AG04449 (cell line): Measurements from ENCODE around the gene PTK6.
A peak's percentile ranks its signal among the peaks of the same experiment; 100 is the strongest.

Experiments used
- CTCF ChIA-PET: fragments of 350-600 bp; formaldehyde crosslinking; extraction: SDS; loops from one replicate; lab custom pipeline; 2021; ENCODE audit warnings: antibody characterized with exemption; lab: Yijun Ruan, JAX
- POLR2A ChIA-PET: fragments of 400-600, 350-600 bp; formaldehyde crosslinking; extraction: SDS; loops from one replicate; lab custom pipeline; 2020; ENCODE audit warnings: antibody characterized with exemption, inconsistent platforms; lab: Yijun Ruan, JAX
- DNase-seq: peaks from one replicate; pipeline ENCODE4 v3.0.0-alpha.2; 2010; ENCODE audit warnings: low read depth, low spot score
- H3K4me3 ChIP-seq: 2 replicates; pipeline ENCODE4 v1.5.1; 2011; ENCODE audit warnings: low read depth, mild to moderate bottlenecking, control low read depth, low read length
- TF ChIP-seq, protein P1 (sequence below): IDR thresholded peaks from one replicate; pipeline ENCODE4 v1.5.1; 2011; ENCODE audit warnings: mild to moderate bottlenecking, moderate library complexity, low read length, control low read depth, inconsistent platforms; ENCODE audit not compliant: insufficient read depth; ENCODE audit errors: missing control alignments

PTK6 gene

DNA sequence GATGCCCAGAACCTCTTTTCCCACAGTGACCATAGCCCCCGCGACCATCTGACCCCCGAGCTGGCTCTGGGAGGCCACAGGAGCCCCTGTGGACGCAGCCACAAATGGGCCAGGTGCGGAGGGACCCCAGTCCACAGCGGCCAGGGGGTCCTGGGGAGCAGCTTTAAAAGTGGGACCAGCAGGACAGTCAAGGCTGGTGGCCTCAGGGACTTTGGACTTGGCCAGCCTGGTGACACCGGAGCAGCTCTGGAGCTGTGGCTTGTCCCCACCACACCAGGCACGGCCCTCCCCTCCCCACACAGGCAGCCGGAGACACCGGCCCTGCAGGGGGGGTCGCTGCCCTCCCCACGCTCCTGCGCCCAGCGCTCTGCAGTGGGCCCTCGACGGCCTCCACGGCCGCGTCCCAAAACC lies 20.3 kb upstream of the PTK6 start:
- no peak overlapping the region for H3K4me3 ChIP-seq
- CTCF ChIA-PET: no interaction called here
- TF ChIP-seq, protein P1, sequence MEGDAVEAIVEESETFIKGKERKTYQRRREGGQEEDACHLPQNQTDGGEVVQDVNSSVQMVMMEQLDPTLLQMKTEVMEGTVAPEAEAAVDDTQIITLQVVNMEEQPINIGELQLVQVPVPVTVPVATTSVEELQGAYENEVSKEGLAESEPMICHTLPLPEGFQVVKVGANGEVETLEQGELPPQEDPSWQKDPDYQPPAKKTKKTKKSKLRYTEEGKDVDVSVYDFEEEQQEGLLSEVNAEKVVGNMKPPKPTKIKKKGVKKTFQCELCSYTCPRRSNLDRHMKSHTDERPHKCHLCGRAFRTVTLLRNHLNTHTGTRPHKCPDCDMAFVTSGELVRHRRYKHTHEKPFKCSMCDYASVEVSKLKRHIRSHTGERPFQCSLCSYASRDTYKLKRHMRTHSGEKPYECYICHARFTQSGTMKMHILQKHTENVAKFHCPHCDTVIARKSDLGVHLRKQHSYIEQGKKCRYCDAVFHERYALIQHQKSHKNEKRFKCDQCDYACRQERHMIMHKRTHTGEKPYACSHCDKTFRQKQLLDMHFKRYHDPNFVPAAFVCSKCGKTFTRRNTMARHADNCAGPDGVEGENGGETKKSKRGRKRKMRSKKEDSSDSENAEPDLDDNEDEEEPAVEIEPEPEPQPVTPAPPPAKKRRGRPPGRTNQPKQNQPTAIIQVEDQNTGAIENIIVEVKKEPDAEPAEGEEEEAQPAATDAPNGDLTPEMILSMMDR: no peak
- no peak for DNase-seq
- POLR2A ChIA-PET: no interaction called here

DNA sequence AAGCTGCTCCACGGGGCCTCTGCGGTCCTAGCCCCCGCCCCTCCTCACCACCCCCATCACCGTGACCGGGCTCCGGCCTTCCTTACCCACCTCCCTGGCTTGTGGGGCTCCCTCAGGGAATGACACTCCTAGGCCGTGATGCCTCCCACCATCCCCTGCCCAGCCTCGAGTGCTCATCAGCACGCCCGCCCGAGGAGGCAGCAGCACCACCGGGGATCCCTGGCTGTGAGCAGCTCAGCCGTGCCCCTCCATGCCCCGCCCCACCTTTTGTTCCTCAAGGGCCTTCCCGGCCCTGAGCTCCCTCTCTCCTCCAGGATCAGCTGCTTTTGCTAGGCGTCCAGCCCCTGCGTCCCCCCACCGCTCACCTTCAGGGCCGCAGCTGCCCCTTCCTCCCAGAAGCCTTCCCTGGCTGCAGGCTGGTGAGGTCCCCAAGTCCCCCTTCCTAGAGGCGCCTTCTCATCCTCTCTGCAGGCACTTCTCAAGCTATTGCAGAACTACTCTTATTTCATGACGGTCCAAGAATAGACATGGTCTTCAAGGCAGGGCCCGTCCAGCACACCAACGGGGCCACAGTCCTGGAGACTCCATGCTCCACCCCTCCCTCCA lies 19.8 kb upstream of the PTK6 start:
- TF ChIP-seq, protein P1: no peak
- CTCF ChIA-PET: no interaction called here

DNA sequence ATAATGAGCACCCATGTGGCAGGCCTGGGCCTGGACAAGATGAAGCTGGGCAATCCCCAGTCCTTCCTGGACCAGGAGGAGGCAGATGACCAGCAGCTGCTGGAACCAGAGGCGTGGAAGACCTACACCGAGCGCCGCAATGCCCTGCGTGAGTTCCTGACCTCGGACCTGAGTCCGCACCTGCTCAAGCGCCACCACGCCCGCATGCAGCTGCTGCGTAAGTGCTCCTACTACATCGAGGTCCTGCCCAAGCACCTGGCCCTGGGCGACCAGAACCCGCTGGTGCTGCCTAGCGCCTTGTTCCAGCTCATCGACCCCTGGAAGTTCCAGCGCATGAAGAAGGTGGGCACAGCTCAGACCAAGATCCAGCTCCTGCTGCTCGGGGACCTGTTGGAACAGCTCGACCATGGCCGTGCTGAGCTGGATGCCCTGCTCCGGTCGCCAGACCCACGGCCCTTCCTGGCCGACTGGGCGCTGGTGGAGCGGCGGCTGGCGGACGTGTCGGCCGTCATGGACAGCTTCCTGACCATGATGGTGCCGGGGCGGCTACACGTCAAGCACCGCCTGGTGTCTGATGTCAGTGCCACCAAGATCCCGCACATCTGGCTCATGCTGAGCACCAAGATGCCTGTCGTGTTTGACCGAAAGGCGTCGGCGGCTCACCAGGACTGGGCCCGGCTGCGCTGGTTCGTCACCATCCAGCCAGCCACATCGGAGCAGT lies 18.6 kb upstream of the PTK6 start:
- no peak overlapping the region for H3K4me3 ChIP-seq
- TF ChIP-seq, protein P1: no peak
- POLR2A ChIA-PET: no interaction called here
- CTCF ChIA-PET: interaction anchor here (1.5 kb wide), 1 partner anchor 17 kb away, joined by 5 read pairs; no protein-coding TSS in a partner anchor
- DNase-seq: no peak

More for the DNA sequence above, 19.8 kb upstream of the PTK6 start:
- POLR2A ChIA-PET: no interaction called here
- no peak overlapping the region for H3K4me3 ChIP-seq
- no peak for DNase-seq

DNA sequence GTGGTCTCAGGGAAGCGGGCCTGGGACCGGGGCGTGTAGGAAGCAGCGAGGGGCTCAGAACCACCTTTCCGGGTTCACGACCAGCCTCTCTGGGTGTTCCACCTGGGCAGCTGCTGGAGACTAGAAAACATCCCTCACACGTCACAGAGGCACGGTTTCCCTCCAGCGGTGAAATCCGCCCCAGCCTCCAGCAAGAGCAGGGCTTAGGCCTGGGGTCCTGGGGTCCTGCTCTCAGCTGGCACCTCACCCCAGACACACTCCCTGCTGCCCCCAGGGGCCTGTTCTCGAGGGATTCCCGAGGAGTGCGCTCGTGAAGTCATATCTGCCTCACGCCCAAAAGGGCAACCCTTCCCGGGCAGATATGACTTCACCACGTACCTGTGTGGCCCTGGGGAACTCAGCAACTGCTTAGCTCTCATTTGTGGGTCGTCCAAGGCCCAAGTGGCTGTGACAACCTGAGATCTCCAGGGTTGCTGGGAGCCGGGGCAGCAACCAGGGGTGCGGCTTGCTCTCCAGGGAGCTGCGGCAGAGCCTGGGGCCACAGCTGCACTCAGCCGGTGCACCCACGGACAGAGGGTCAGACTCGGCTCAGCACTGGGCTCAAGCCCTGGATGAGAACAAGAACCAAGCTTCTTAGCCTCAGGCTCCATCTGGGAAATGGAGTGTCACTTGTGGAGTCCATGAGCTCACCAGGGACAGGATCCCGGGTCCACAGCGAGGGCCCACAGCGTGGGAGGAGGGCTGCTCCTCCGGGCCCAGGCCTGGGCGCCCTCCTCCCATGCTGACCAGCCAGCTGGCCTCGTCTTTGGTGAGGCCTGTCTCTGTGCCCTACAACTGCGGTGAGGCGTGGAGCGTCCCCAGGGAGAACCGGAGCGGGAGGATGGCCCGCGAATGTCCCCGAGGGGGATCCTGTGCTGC lies 17.4 kb upstream of the PTK6 start:
- ChIA-PET CTCF (interaction anchor here (1.0 to 1.5 kb wide), 2 partner anchors 17 to 18 kb away, joined by 4 to 5 read pairs; partner anchors contain the start of gene PTK6), POLR2A (interaction anchor here (0.6 kb wide), 1 partner anchor 8 kb away, joined by 3 read pairs; no protein-coding TSS in a partner anchor)
- DNase-seq: no peak
- H3K4me3 ChIP-seq: peak overlapping the region; percentile 61
- TF ChIP-seq, protein P1: no peak

DNA sequence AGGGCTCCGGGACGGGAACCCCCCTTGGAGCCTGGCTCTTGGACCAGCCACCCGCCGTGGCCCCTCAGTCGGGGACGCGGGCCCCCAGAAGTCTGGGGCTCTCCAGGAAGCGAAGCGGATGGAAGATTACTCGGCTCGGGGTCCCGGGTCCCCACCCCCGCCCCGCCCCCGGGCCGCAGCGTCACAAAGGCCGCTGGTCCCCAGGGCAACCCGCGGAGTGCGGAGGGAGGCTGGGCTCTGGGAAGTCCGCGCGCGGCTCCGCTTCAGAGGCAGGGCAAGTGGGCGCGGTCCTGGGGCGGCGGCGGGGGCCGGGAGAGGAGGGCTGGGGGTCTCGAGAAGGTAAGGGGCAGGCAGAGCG lies 16.7 kb upstream of the PTK6 start, which contains the start of gene FNDC11:
TSS of gene FNDC11 (plus strand) at position 227 of the 358 bp plus-strand sequence. CDS start 1,505 bp downstream, outside the sequence.
- ChIA-PET CTCF (no interaction called here), POLR2A (no interaction called here)
- no peak for DNase-seq
- TF ChIP-seq, protein P1: no peak
- H3K4me3 ChIP-seq: peak within 1 kb of the TSS; percentile 61
